Measurements from ENCODE around the gene SH3BP5.

SH3BP5 gene

DNA sequence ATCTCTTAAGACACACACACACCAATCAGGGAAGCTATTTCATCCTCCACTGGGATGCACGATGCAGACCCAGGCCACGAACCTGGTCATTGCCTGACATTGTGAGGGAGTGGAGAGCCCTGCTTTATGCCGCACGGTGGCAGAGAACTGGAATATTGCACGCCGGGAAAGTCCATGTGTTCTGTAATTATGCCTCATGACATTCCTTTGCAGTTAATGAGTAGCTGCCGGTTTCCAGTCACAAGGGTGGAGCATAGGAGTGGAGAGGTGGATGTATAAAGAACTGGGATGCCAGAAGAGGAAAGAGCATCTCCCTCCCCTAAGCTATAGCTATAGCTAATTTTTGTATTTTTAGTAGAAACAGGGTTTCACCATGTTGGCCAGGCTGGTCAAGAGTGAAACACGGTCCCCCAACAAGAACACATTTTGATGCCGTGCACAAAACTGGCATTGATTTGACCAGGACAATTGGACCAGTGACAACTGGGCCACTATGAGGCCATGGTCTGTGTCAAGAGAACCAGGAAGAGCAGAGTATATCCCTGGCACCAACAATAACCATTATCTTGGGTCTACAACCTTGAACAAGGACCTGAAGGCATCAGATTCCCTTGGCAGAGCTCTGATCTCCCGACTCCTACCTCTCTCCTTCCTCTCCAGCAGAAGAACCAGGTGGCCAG is 51.4 kb downstream of the SH3BP5 start:
- H3K4me1 ChIP-seq (ENCODE audit: insufficient read depth, low read length): peaks cover 6% of the 10 kb centered on the region
- H3K9me3 ChIP-seq (ENCODE audit: low read length): no peaks in the 10 kb centered on the region
- H3K27me3 ChIP-seq (ENCODE audit: insufficient read depth, low read length): no peaks in the 10 kb centered on the region
- no peak overlapping the region for H3K4me3 ChIP-seq (ENCODE audit: low read length)
- H2AFZ ChIP-seq (ENCODE audit: low read depth, low read length): no peak overlapping the region
- no peaks in the 10 kb centered on the region for H3K36me3 ChIP-seq (ENCODE audit: insufficient read depth, low read length)

- H3K36me3 ChIP-seq (ENCODE audit: insufficient read depth, low read length): no peaks in the 10 kb centered on the region
- no peaks in the 10 kb centered on the region for H3K9me3 ChIP-seq (ENCODE audit: low read length)
- H3K27me3 ChIP-seq (ENCODE audit: insufficient read depth, low read length): no peaks in the 10 kb centered on the region
- H2AFZ ChIP-seq (ENCODE audit: low read depth, low read length): no peak overlapping the region
- H3K4me1 ChIP-seq (ENCODE audit: insufficient read depth, low read length): peaks cover 6% of the 10 kb centered on the region
- H3K4me3 ChIP-seq (ENCODE audit: low read length): no peak overlapping the region
Observed at GRCh38 chr3:15279671-15280402, 52.5 kb downstream of the SH3BP5 start.

DNA sequence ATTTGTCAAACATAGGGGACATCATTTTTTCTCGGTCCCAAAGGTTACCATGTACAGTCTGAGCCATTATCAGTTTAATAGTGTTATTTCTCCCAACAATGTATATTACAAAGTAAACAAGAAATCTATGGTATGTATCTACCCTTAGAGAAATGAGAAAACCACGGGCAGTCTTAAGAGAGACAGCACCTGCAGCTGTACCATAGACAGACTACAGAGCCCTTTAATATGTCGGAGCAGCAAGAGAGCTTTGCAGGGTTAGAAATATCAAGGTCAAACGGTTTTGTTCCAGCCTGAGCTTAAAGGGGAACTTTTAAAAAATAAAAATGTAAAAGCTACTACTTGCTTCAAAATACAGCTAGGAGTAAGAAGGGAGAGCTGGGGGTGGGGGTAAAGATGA is 53.2 kb downstream of the SH3BP5 start:
- Histone ChIP-seq H3K4me1 (ENCODE audit: insufficient read depth, low read length) (peaks cover 6% of the 10 kb centered on the region), H3K4me3 (ENCODE audit: low read length) (no peak overlapping the region), H2AFZ (ENCODE audit: low read depth, low read length) (no peak overlapping the region), H3K36me3 (ENCODE audit: insufficient read depth, low read length) (no peaks in the 10 kb centered on the region), H3K9me3 (ENCODE audit: low read length) (no peaks in the 10 kb centered on the region), H3K27me3 (ENCODE audit: insufficient read depth, low read length) (no peaks in the 10 kb centered on the region)

GRCh38 chr3:15277861-15278500 is 54.4 kb downstream of the SH3BP5 start:
- H3K9me3 ChIP-seq (ENCODE audit: low read length): no peaks in the 10 kb centered on the region

GRCh38 chr3:15276028-15276724 is 56.2 kb downstream of the SH3BP5 start:
- peaks cover 6% of the 10 kb centered on the region for H3K4me1 ChIP-seq (ENCODE audit: insufficient read depth, low read length)
- H3K27me3 ChIP-seq (ENCODE audit: insufficient read depth, low read length): no peaks in the 10 kb centered on the region
- H2AFZ ChIP-seq (ENCODE audit: low read depth, low read length): no peak overlapping the region
- no peak overlapping the region for H3K4me3 ChIP-seq (ENCODE audit: low read length)
- no peaks in the 10 kb centered on the region for H3K36me3 ChIP-seq (ENCODE audit: insufficient read depth, low read length)
- no peaks in the 10 kb centered on the region for H3K9me3 ChIP-seq (ENCODE audit: low read length)

More at GRCh38 chr3:15277861-15278500, 54.4 kb downstream of the SH3BP5 start:
- Histone ChIP-seq H3K4me3 (ENCODE audit: low read length) (no peak overlapping the region), H2AFZ (ENCODE audit: low read depth, low read length) (no peak overlapping the region), H3K4me1 (ENCODE audit: insufficient read depth, low read length) (peaks cover 6% of the 10 kb centered on the region), H3K27me3 (ENCODE audit: insufficient read depth, low read length) (no peaks in the 10 kb centered on the region), H3K36me3 (ENCODE audit: insufficient read depth, low read length) (no peaks in the 10 kb centered on the region)

DNA sequence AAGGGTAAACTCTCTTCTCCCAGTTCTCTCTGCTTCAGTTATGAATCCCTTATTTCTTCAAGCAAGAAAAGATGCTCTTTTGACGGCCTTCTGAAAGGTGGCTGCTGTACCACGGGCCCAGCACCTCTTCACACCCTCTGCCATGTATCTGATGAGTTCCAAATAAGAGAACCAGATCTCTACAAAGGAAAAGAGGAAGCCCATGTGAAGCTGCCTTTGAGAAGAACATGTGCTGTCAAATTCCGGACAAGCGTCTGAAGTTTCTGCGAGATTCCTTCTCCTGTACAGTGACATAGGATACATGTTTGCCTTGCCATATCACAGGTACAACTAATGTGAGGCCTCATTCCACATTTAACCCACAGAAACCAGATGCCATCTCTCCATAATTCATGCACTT is 59.2 kb downstream of the SH3BP5 start:
- Histone ChIP-seq H3K9me3 (ENCODE audit: low read length) (no peaks in the 10 kb centered on the region), H3K4me1 (ENCODE audit: insufficient read depth, low read length) (peaks cover 5% of the 10 kb centered on the region), H3K27me3 (ENCODE audit: insufficient read depth, low read length) (no peaks in the 10 kb centered on the region), H3K36me3 (ENCODE audit: insufficient read depth, low read length) (no peaks in the 10 kb centered on the region), H3K4me3 (ENCODE audit: low read length) (no peak overlapping the region), H2AFZ (ENCODE audit: low read depth, low read length) (no peak overlapping the region)

DNA sequence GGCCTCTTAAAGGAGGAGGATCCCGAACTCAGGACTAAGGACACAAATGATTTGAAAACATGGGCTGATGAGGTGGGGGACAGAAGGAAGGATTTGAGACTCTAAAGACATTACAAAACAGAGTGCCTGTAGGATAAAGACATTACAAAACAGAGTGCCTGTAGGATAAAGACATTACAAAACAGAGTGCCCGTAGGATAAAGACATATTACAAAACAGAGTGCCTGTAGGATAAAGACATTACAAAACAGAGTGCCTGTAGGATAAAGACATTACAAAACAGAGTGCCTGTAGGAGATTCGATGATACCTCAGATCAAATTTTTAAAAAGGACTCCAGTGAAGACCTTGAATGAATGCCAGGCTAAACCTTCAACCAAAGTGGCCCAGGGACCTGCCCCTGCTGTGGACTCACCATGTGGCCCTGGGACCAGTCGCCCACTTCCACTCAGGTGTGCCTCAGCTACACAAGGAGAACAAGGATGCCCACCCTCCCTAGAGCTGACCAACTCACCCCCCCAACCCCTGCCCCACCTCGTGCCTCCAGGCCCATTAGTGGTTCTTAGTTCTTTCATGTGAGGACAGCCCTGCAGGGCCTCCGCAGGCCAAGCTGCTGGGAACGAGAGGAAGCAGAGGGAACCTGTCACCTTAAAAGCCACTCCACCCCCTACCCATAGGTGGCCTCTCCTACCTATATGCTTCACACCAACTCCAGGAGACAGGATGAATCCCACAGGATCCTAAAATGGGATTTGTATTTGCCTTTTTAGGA is 59.8 kb downstream of the SH3BP5 start:
- H3K4me3 ChIP-seq (ENCODE audit: low read length): no peak overlapping the region
- no peaks in the 10 kb centered on the region for H3K36me3 ChIP-seq (ENCODE audit: insufficient read depth, low read length)
- no peaks in the 10 kb centered on the region for H3K27me3 ChIP-seq (ENCODE audit: insufficient read depth, low read length)
- H3K9me3 ChIP-seq (ENCODE audit: low read length): no peaks in the 10 kb centered on the region
- H3K4me1 ChIP-seq (ENCODE audit: insufficient read depth, low read length): no peaks in the 10 kb centered on the region
- no peak overlapping the region for H2AFZ ChIP-seq (ENCODE audit: low read depth, low read length)

DNA sequence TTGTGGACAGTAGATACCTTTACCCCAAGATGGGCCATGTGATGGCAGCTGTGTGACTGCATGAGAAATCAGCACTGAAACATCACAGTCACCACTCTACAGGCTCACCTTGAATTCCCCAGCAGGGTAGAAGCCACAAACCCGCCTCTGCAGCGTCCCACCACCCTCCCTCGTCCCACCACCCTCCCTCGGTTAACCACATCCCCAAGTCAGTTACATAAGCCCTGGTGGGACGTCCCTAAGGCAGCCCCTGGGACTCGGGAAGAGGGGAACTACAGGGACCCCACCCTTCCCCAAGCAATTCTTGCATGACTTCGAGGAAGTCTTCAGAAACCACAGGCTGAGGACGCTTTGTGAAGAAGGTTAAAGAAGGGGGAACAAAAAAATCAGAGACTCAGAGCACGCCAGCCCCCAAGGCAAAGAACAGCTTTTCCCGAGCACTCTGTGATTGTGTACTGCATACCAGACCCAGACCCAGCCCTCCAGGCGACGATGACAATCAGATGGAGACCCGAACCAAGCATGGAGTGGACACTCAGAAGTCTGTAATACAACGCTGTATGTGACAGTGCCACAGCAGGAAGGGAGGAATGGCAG is 60.5 kb downstream of the SH3BP5 start:
- Histone ChIP-seq H3K9me3 (ENCODE audit: low read length) (no peaks in the 10 kb centered on the region), H3K36me3 (ENCODE audit: insufficient read depth, low read length) (no peaks in the 10 kb centered on the region), H2AFZ (ENCODE audit: low read depth, low read length) (no peak overlapping the region), H3K27me3 (ENCODE audit: insufficient read depth, low read length) (no peaks in the 10 kb centered on the region), H3K4me3 (ENCODE audit: low read length) (no peak overlapping the region), H3K4me1 (ENCODE audit: insufficient read depth, low read length) (no peaks in the 10 kb centered on the region)

GRCh38 chr3:15271030-15271429 is 61.4 kb downstream of the SH3BP5 start:
- no peaks in the 10 kb centered on the region for H3K27me3 ChIP-seq (ENCODE audit: insufficient read depth, low read length)
- no peak overlapping the region for H2AFZ ChIP-seq (ENCODE audit: low read depth, low read length)
- no peaks in the 10 kb centered on the region for H3K4me1 ChIP-seq (ENCODE audit: insufficient read depth, low read length)
- no peaks in the 10 kb centered on the region for H3K9me3 ChIP-seq (ENCODE audit: low read length)
- H3K36me3 ChIP-seq (ENCODE audit: insufficient read depth, low read length): no peaks in the 10 kb centered on the region
- H3K4me3 ChIP-seq (ENCODE audit: low read length): no peak overlapping the region

- Histone ChIP-seq H3K4me1 (ENCODE audit: insufficient read depth, low read length) (no peaks in the 10 kb centered on the region), H3K9me3 (ENCODE audit: low read length) (no peaks in the 10 kb centered on the region), H2AFZ (ENCODE audit: low read depth, low read length) (no peak overlapping the region), H3K36me3 (ENCODE audit: insufficient read depth, low read length) (no peaks in the 10 kb centered on the region), H3K4me3 (ENCODE audit: low read length) (no peak overlapping the region), H3K27me3 (ENCODE audit: insufficient read depth, low read length) (no peaks in the 10 kb centered on the region)
Observed at GRCh38 chr3:15269091-15269989, 63.0 kb downstream of the SH3BP5 start.

DNA sequence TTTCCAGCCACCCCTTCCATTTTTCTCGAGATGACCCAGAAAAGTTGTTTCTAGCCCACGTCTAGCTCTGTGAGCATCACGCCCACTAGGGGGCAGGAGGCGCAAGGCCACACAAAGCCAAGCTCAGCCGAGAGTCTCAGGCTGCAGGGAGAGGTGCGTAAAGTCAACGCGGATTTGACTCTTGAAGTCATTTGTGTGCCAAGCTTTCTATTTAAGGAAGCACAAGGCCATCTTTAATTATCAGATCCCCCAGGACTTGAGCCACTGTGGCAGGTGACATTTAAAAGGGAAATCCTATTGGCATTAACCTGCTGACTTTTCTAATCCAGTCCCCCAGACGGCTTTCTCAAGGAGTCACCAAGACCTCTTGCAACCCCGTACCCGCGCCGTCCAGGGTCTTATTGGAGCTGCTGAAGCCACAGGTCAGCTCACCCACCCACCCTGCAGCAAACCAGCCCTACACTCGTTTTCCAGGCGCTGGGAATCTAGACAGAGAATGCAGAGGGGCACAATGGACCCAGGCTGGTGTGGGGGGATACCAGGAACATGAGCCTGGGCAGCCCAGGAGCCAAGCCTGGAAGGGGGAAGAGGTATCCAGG is 64.3 kb downstream of the SH3BP5 start:
- H3K4me1 ChIP-seq (ENCODE audit: insufficient read depth, low read length): no peaks in the 10 kb centered on the region
- no peak overlapping the region for H3K4me3 ChIP-seq (ENCODE audit: low read length)

More for the DNA sequence above, 64.3 kb downstream of the SH3BP5 start:
- Histone ChIP-seq H3K36me3 (ENCODE audit: insufficient read depth, low read length) (no peaks in the 10 kb centered on the region), H2AFZ (ENCODE audit: low read depth, low read length) (no peak overlapping the region), H3K27me3 (ENCODE audit: insufficient read depth, low read length) (no peaks in the 10 kb centered on the region), H3K9me3 (ENCODE audit: low read length) (no peaks in the 10 kb centered on the region)

All from neuron (in vitro differentiated cells).